K562 (cell line): Measurements from ENCODE around the gene AMPD3. TPM values are rescaled to one million over a fixed set of nuclear protein-coding genes. Genes with fewer than 3 reads are reported as not detected.

ENCODE experiments used
- ARHGAP35 ChIP-seq: fragments of 450-650 bp; IDR thresholded peaks from 2 replicates; pipeline ENCODE4 v1.6.1; 2018; ENCODE audit not compliant: partially characterized antibody
- CBX2 ChIP-seq: fragments of 200-600 bp; sonication (generic); IDR thresholded peaks from one replicate; pipeline ENCODE4 v1.6.1; 2012; ENCODE audit warnings: mild to moderate bottlenecking, low read length, inconsistent platforms; ENCODE audit not compliant: insufficient read depth, poor library complexity, severe bottlenecking
- CHD1 ChIP-seq: fragments of 200-600 bp; sonication (generic); IDR thresholded peaks from one replicate; pipeline ENCODE4 v1.6.1; 2012; ENCODE audit warnings: mild to moderate bottlenecking, moderate library complexity, low read length, inconsistent platforms
- CREB1 ChIP-seq, 2 experiments: sonication (generic) in 1 of 2; formaldehyde crosslinking in 1 of 2; IDR thresholded peaks; 2 replicates each; pipeline versions ENCODE4 v1.6.1 to v1.8.0; 2012 to 2022; ENCODE audit warnings: inconsistent platforms in 1 of 2, mild to moderate bottlenecking in 1 of 2, missing genetic modification reagents in 1 of 2, moderate library complexity in 1 of 2
- DACH1 ChIP-seq: fragments of 450-650 bp; IDR thresholded peaks from 2 replicates; pipeline ENCODE4 v1.6.1; 2018; ENCODE audit not compliant: partially characterized antibody
- ESRRB ChIP-seq: fragments of 250-450 bp; sonication (Bioruptor Pico); IDR thresholded peaks from 2 replicates; pipeline ENCODE4 v1.5.0; 2020; ENCODE audit warnings: mild to moderate bottlenecking, moderate library complexity, borderline replicate concordance
- ETS2 ChIP-seq: IDR thresholded peaks from 2 replicates; pipeline ENCODE4 v1.6.1; 2016; ENCODE audit warnings: borderline replicate concordance, missing genetic modification characterization, mild to moderate bottlenecking, moderate library complexity, missing compliant biosample characterization; ENCODE audit not compliant: poor library complexity, severe bottlenecking
- HDAC1 ChIP-seq, 2 experiments: fragments of 450-650 bp; IDR thresholded peaks; 2 replicates each; pipeline ENCODE4 v1.6.1; 2016 to 2017; ENCODE audit warnings: inconsistent platforms in 1 of 2, mild to moderate bottlenecking in 1 of 2, moderate library complexity in 1 of 2
- HNRNPLL ChIP-seq: fragments of 200-400 bp; formaldehyde crosslinking; IDR thresholded peaks from 2 replicates; pipeline ENCODE4 v1.6.1; 2017; ENCODE audit warnings: low read length, low read depth, mild to moderate bottlenecking; ENCODE audit not compliant: poor library complexity, severe bottlenecking
- KDM1A ChIP-seq, 2 experiments: fragments of 450-650 bp; IDR thresholded peaks; 2 replicates each; pipeline ENCODE4 v1.6.1; 2016; ENCODE audit warnings: mild to moderate bottlenecking in 2 of 2
- MEF2A ChIP-seq: IDR thresholded peaks from 2 replicates; pipeline ENCODE4 v1.6.1; 2011; ENCODE audit warnings: low read depth, mild to moderate bottlenecking, low read length, moderate library complexity; ENCODE audit not compliant: control insufficient read depth
- MTA2 ChIP-seq: fragments of 450-650 bp; IDR thresholded peaks from 2 replicates; pipeline ENCODE4 v1.6.1; 2016; ENCODE audit warnings: low read depth
- NCOA4 ChIP-seq: fragments of 450-650 bp; IDR thresholded peaks from 2 replicates; pipeline ENCODE4 v1.6.1; 2018; ENCODE audit warnings: mild to moderate bottlenecking; ENCODE audit not compliant: partially characterized antibody
- NFIC ChIP-seq: fragments of 450-650 bp; IDR thresholded peaks from 2 replicates; pipeline ENCODE4 v1.6.1; 2017; ENCODE audit warnings: mild to moderate bottlenecking, inconsistent platforms
- SMAD1 ChIP-seq: fragments of 150-350 bp; IDR thresholded peaks from 2 replicates; pipeline ENCODE4 v1.6.1; 2014; ENCODE audit warnings: low read length, low read depth; ENCODE audit not compliant: partially characterized antibody
- TBL1XR1 ChIP-seq, 2 experiments: IDR thresholded peaks; 2 replicates each; pipeline ENCODE4 v1.6.1; 2012; ENCODE audit warnings: improper control_type of control experiment in 2 of 2, low read length in 2 of 2, mild to moderate bottlenecking in 1 of 2
- TSC22D4 ChIP-seq: fragments of 450-650 bp; IDR thresholded peaks from 2 replicates; pipeline ENCODE4 v1.6.1; 2016; ENCODE audit warnings: missing genetic modification characterization, missing biosample characterization, control low read depth
- ZNF197 ChIP-seq: fragments of 200-800 bp; sonication (Bioruptor generic); IDR thresholded peaks from 2 replicates; pipeline ENCODE4 v1.6.1; 2016; ENCODE audit warnings: low read depth, missing genetic modification characterization, missing compliant biosample characterization
- ZNF239 ChIP-seq: fragments of 250-450 bp; sonication (Bioruptor Pico); IDR thresholded peaks from 2 replicates; pipeline ENCODE4 v1.4.0; 2020; ENCODE audit warnings: mild to moderate bottlenecking
- ZNF780A ChIP-seq: fragments of 250-450 bp; sonication (Bioruptor Pico); IDR thresholded peaks from 2 replicates; pipeline ENCODE4 v1.5.0; 2021; ENCODE audit warnings: mild to moderate bottlenecking
- polyA plus RNA-seq, 8 experiments: library from polyadenylated mRNA; depleted of rRNA in 4 of 8; stranded (reverse) in 5 of 8; unstranded in 3 of 8; fragments of >200 nt; fragmentation: Nextera tagmentation in 2 of 8; fragmentation: Illumina TruSeq in 1 of 8; extraction: Ambion mirVana in 2 of 8; extraction: Trizol in 1 of 8; gene quantifications; 2 replicates each; pipeline versions ENCODE4 v1.2.1 to v1.2.3, GENCODE V29; 2011 to 2014; ENCODE audit warnings: inconsistent platforms in 1 of 8, missing spikeins in 1 of 8
- total RNA-seq, 7 experiments: library from RNA; depleted of rRNA in 6 of 7; stranded (reverse); fragments of >200 nt in 6 of 7; fragmentation: Illumina TruSeq in 2 of 7; extraction: Trizol in 2 of 7; gene quantifications; 2 replicates each; pipeline versions ENCODE4 v1.2.1 to v1.2.3, GENCODE V29; 2011 to 2021; ENCODE audit warnings: low replicate concordance in 1 of 7
- TF ChIP-seq, protein P1 (sequence below): fragments of 250-450 bp; sonication (Bioruptor Pico); IDR thresholded peaks from 2 replicates; pipeline ENCODE4 v1.6.1; 2021; ENCODE audit warnings: mild to moderate bottlenecking
- TF ChIP-seq, protein P2 (sequence below), 2 experiments: fragments of 450-650 bp; IDR thresholded peaks; 2 replicates each; pipeline ENCODE4 v1.6.1; 2018; ENCODE audit warnings: mild to moderate bottlenecking in 2 of 2, low read depth in 1 of 2; ENCODE audit not compliant: partially characterized antibody in 2 of 2
- TF ChIP-seq, protein P3 (sequence below): sonication (generic); formaldehyde crosslinking; IDR thresholded peaks from 2 replicates; pipeline ENCODE4 v1.8.0; 2022; ENCODE audit warnings: missing genetic modification reagents, mild to moderate bottlenecking, moderate library complexity, borderline replicate concordance
- TF ChIP-seq, protein P4 (sequence below): sonication (generic); formaldehyde crosslinking; IDR thresholded peaks from 2 replicates; pipeline ENCODE4 v1.8.0; 2022; ENCODE audit warnings: mild to moderate bottlenecking, missing genetic modification reagents

The AMPD3 gene
- total and polyA plus RNA-seq, 9 of the 15 experiments (the other 6 are each of a cell fraction or from before 2014, with no cell fraction given): 4.4 to 23.6 (median 11.2) TPM

DNA sequence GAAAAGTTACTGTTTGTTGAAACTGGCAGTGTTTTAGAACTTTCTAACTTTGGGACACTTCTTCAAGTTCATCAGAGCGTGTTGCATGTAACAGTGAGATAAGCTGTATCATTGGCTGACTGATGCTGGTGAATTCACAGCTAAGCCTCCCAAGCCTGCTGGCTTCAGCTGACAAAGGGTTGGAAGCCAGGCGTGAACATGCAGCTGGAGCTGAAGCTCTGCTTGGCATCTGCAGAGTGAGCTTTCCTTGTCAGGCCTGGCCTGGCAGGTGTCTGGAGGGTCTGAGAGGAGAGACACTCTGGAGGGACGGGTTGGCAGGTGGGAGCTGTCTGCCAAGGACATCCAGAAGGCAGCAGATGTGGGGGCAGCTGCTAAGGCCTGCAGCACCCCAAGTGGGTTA is 1.5 kb downstream of the AMPD3 start (continued):
- TF ChIP-seq HNRNPLL (no peak), SMAD1 (no peak), NCOA4 (no peak), MTA2 (peak; percentile 77), TSC22D4 (tag) (no peak), ETS2 (tag) (no peak), KDM1A (IDR thresholded peaks at IDR 0.05) (0 out of 4 replicates have a peak, but pooled peaks of 1 of the 2 experiments have one; percentile 6), NFIC (peak; percentile 73), TBL1XR1 (IDR thresholded peaks at IDR 0.05; ENCODE audit: low read length in 2 of 2) (0 out of 4 replicates have a peak, but pooled peaks of 1 of the 2 experiments have one; percentile 19), ZNF239 (CRISPR knock-in tag) (no peak), HDAC1 (IDR thresholded peaks at IDR 0.05) (peak in 1 of 2 experiments; percentile 27; a peak in 1 of 4 replicates), CHD1 (no peak), ARHGAP35 (no peak), ZNF780A (CRISPR knock-in tag) (no peak), CREB1 (IDR thresholded peaks at IDR 0.05) (no peak), CREB1 (CRISPR knock-in tag; IDR thresholded peaks at IDR 0.05) (no peak), CBX2 (no peak), ESRRB (CRISPR knock-in tag) (no peak), MEF2A (no peak), ZNF197 (no peak), DACH1 (no peak)
- TF ChIP-seq, protein P1, sequence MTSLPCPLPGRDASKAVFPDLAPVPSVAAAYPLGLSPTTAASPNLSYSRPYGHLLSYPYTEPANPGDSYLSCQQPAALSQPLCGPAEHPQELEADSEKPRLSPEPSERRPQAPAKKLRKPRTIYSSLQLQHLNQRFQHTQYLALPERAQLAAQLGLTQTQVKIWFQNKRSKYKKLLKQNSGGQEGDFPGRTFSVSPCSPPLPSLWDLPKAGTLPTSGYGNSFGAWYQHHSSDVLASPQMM (CRISPR knock-in tag): no peak
- TF ChIP-seq, protein P2, sequence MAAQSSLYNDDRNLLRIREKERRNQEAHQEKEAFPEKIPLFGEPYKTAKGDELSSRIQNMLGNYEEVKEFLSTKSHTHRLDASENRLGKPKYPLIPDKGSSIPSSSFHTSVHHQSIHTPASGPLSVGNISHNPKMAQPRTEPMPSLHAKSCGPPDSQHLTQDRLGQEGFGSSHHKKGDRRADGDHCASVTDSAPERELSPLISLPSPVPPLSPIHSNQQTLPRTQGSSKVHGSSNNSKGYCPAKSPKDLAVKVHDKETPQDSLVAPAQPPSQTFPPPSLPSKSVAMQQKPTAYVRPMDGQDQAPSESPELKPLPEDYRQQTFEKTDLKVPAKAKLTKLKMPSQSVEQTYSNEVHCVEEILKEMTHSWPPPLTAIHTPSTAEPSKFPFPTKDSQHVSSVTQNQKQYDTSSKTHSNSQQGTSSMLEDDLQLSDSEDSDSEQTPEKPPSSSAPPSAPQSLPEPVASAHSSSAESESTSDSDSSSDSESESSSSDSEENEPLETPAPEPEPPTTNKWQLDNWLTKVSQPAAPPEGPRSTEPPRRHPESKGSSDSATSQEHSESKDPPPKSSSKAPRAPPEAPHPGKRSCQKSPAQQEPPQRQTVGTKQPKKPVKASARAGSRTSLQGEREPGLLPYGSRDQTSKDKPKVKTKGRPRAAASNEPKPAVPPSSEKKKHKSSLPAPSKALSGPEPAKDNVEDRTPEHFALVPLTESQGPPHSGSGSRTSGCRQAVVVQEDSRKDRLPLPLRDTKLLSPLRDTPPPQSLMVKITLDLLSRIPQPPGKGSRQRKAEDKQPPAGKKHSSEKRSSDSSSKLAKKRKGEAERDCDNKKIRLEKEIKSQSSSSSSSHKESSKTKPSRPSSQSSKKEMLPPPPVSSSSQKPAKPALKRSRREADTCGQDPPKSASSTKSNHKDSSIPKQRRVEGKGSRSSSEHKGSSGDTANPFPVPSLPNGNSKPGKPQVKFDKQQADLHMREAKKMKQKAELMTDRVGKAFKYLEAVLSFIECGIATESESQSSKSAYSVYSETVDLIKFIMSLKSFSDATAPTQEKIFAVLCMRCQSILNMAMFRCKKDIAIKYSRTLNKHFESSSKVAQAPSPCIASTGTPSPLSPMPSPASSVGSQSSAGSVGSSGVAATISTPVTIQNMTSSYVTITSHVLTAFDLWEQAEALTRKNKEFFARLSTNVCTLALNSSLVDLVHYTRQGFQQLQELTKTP (IDR thresholded peaks at IDR 0.05; ENCODE audit: low read depth in 1 of 2, partially characterized antibody in 2 of 2): no peak
- TF ChIP-seq, protein P3, sequence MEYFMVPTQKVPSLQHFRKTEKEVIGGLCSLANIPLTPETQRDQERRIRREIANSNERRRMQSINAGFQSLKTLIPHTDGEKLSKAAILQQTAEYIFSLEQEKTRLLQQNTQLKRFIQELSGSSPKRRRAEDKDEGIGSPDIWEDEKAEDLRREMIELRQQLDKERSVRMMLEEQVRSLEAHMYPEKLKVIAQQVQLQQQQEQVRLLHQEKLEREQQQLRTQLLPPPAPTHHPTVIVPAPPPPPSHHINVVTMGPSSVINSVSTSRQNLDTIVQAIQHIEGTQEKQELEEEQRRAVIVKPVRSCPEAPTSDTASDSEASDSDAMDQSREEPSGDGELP: peak; percentile 63
- TF ChIP-seq, protein P4, sequence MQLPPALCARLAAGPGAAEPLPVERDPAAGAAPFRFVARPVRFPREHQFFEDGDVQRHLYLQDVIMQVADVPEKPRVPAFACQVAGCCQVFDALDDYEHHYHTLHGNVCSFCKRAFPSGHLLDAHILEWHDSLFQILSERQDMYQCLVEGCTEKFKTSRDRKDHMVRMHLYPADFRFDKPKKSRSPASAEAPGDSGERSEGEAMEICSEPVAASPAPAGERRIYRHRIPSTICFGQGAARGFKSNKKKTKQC (CRISPR knock-in tag): 0 out of 2 replicates have a peak, but pooled peaks have one; percentile 11
